ENCODE data around the gene ACO1.

- TF ChIP-seq CTCF (optimal IDR thresholded peaks at IDR 0.05 in 1 of 3, IDR thresholded peaks at IDR 0.05 in 1 of 3, conservative IDR thresholded peaks at IDR 0.05 in 1 of 3; ENCODE audit: extremely low read depth in 1 of 3, insufficient read depth in 2 of 3, low read length in 3 of 3) (no peak), EZH2 (IDR thresholded peaks at IDR 0.05; ENCODE audit: low read length) (no peak)
Observed at GRCh38 chr9:32454280-32454679, 69.8 kb downstream of the ACO1 start.

Data from keratinocyte (primary cell).